Right kidney (tissue), 9 donors: ENCODE data around the gene SDK2.

Source experiments
- DNase-seq: peaks from one replicate; pipeline ENCODE4 v3.0.0-alpha.2; 2016
- long read RNA-seq, 8 donors: transcript quantifications; one replicate each; lab custom pipeline, GENCODE V29; 2026

The SDK2 gene
- long read RNA-seq, donor 1, result 0 reads
- long read RNA-seq, donor 2, result 0 reads
- long read RNA-seq, donor 3, result 0 reads
- long read RNA-seq, donor 4, result 0 reads
- long read RNA-seq, donor 5, result 0 reads
- long read RNA-seq, donor 6, result 0 reads
- long read RNA-seq, donor 7, result 0 reads
- long read RNA-seq, donor 8, result 0 reads

GRCh38 chr17:73644145-73645049 is at the start of gene SDK2:
SDK2 (minus strand) TSS chr17:73644445; CDS start chr17:73644088, 357 bp downstream.
- peak; percentile 84 for DNase-seq

GRCh38 chr17:73693071-73693470 is 48.8 kb upstream of the SDK2 start:
- DNase-seq, result no peak

- no peak for DNase-seq
Measured at GRCh38 chr17:73691321-73691766, 47.1 kb upstream of the SDK2 start.

GRCh38 chr17:73690676-73691075 is 46.4 kb upstream of the SDK2 start:
- no peak for DNase-seq

GRCh38 chr17:73689596-73690275 is 45.5 kb upstream of the SDK2 start:
- DNase-seq, result no peak

GRCh38 chr17:73686961-73687360 is 42.7 kb upstream of the SDK2 start:
- no peak for DNase-seq

- DNase-seq, result no peak
Measured at GRCh38 chr17:73686126-73686525, 41.9 kb upstream of the SDK2 start.

- DNase-seq, result no peak
Measured at GRCh38 chr17:73684183-73684582, 39.9 kb upstream of the SDK2 start.

GRCh38 chr17:73683771-73684170 is 39.5 kb upstream of the SDK2 start:
- no peak for DNase-seq

GRCh38 chr17:73681946-73682345 is 37.7 kb upstream of the SDK2 start:
- no peak for DNase-seq

GRCh38 chr17:73679476-73679875 is 35.2 kb upstream of the SDK2 start:
- DNase-seq, result no peak

- no peak for DNase-seq
Measured at GRCh38 chr17:73678999-73679398, 34.8 kb upstream of the SDK2 start.

- no peak for DNase-seq
Measured at GRCh38 chr17:73669771-73670170, 25.5 kb upstream of the SDK2 start.

- no peak for DNase-seq
Measured at GRCh38 chr17:73667181-73667959, 23.1 kb upstream of the SDK2 start.

- DNase-seq, result no peak
Measured at GRCh38 chr17:73663614-73664013, 19.4 kb upstream of the SDK2 start.

- DNase-seq, result no peak
Measured at GRCh38 chr17:73660366-73660765, 16.1 kb upstream of the SDK2 start.

GRCh38 chr17:73658821-73659515 is 14.7 kb upstream of the SDK2 start:
- no peak for DNase-seq

- DNase-seq, result no peak
Measured at GRCh38 chr17:73657473-73658116, 13.3 kb upstream of the SDK2 start.

- DNase-seq, result no peak
Measured at GRCh38 chr17:73654241-73654640, 10.0 kb upstream of the SDK2 start.

- no peak for DNase-seq
Measured at GRCh38 chr17:73653810-73654209, 9.6 kb upstream of the SDK2 start.

- DNase-seq, result no peak
Measured at GRCh38 chr17:73652886-73653480, 8.7 kb upstream of the SDK2 start.
